Fibroblast of villous mesenchyme (primary cell): ENCODE data around the gene POLDIP3. TPM values are rescaled to one million over a fixed set of nuclear protein-coding genes. Genes with fewer than 3 reads are reported as not detected.

Source experiments
- DNase-seq: peaks from one replicate; pipeline ENCODE4 v3.0.0-alpha.2; 2010; ENCODE audit warnings: low read depth
- H3K4me3 ChIP-seq: 2 replicates; pipeline ENCODE4 v1.5.1; 2011; ENCODE audit warnings: low read depth, mild to moderate bottlenecking, low read length
- CTCF ChIP-seq: IDR thresholded peaks from 2 replicates; pipeline ENCODE4 v1.5.1; 2012; ENCODE audit warnings: low read depth, mild to moderate bottlenecking, low read length; ENCODE audit not compliant: insufficient read depth
- total RNA-seq: library from RNA; depleted of rRNA; stranded (reverse); fragments of >200 nt; gene quantifications from 2 replicates; pipeline ENCODE4 v1.2.3, GENCODE V29; 2012

POLDIP3 gene
- total RNA-seq, 1 donor: 26.3 TPM

GRCh38 chr22:42596863-42597530 is 17.7 kb downstream of the POLDIP3 start:
- no peak for TF ChIP-seq CTCF
- DNase-seq: no peak

GRCh38 chr22:42596336-42596735 is 18.3 kb downstream of the POLDIP3 start:
- H3K4me3 ChIP-seq: no peak overlapping the region
- TF ChIP-seq CTCF: no peak
- peak; percentile 47 for DNase-seq

More at GRCh38 chr22:42596863-42597530, 17.7 kb downstream of the POLDIP3 start:
- H3K4me3 ChIP-seq: no peak overlapping the region

DNA sequence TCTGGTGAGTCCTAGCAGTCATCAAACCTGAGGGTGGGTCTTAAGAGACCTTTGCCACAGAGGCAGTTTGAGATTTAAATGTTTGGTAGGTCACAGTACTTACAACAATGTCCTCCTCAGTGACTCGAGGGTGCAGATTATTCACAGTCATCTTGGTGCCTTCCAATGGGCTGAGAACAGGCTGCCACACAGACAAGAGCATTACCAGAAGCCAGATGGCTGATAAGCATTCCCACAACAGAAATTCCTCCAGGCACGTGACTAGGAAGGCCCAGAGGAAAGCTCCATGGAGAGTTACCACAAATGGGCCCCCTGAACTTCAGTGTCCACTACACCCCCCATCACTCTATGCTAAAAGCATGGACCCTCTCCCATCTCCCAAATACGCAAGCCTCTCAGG is 19.2 kb downstream of the POLDIP3 start:
- H3K4me3 ChIP-seq: no peak overlapping the region
- no peak for TF ChIP-seq CTCF
- DNase-seq: peak; percentile 81

DNA sequence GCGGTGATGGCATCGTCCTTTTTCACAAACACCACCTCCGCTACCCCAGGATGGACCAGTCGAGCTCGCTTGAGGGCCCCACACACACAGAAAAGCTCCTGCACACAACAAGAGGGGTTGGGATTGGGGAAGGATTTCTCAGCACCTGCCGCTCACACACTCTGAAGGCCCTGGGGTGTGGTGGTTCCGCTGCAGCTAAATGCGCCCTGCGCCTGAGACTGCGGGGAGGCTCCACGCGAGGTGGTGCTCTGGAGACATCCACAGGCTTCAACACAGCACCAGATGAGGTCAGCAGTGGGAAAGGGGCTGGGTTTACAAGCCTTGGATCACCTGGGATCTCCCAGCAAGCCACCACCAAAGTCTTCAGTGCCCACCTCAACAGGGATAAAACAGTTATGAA is 22.7 kb downstream of the POLDIP3 start:
- no peak overlapping the region for H3K4me3 ChIP-seq
- no peak for TF ChIP-seq CTCF
- no peak for DNase-seq

DNA sequence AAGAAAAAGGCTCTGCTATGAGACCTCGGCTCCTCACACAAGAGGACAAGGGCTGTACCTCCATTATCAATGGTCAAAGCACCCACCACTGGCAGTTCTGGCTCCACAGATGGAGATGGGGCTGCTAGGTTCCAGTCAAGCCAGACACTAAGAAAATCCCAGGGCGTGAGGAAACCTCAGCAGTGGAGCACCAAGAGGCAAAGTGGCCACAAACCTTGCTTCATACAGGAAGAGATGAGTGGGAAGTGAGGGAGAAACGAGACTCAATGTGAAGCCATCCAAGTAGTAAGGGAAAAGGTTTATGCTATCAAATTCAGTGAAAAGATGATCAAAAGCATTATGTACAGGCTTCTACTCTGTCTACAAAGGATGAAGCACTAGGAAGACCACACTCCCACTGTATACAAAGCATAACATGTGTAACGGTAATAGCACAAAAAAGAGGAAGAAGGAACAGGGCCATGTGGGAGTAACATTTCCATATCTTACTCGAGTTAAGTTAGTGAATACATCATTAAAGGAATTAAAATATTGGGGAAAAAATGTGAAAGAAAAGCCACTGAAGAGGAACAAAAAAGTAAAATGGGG is 27.0 kb downstream of the POLDIP3 start:
- no peak for DNase-seq
- no peak for TF ChIP-seq CTCF

DNA sequence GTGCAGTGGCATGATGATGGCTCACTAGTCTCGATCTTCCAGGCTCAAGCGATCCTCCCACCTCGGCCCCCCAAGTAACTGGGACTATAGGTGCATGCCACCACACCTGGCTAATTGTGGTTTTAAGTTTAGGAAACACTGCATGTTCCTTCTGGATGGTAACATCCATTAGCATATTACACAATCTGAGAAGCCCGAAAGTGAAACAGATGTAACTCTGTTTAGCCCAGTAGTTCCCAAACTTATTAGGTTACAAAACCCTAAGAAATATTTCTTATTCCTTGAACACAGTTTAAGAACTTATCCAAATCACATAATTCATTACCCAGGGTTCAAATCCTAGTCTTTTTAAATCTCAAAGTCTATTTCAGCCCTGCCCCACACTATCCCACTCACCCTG is 28.3 kb downstream of the POLDIP3 start:
- TF ChIP-seq CTCF: no peak
- H3K4me3 ChIP-seq: no peak overlapping the region
- DNase-seq: no peak

More for the DNA sequence above, 27.0 kb downstream of the POLDIP3 start:
- H3K4me3 ChIP-seq: no peak overlapping the region

DNA sequence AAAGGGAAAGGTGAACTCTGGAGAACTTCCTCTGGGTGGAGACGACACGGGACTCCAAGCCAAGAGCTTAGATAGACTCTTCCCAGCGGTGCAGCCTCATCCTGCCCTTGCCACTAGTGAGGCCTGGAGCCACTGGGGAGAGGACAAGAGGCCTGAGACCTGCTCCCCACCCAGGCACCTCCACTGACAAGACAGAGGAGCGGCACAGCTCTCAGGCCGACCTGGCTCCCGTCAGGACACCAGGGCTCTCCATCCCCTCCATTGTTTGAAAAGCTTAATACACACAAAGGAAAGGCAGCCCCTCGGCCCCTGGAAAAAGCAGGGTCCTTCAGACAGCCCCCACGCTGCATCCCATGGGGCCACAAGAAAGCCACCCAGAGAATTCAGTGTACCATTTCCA is 29.6 kb downstream of the POLDIP3 start:
- no peak for DNase-seq
- H3K4me3 ChIP-seq: no peak overlapping the region
- TF ChIP-seq CTCF: no peak
